Dermis blood vessel endothelial cell (primary cell): Measurements from ENCODE around the gene ERI2. TPM values are rescaled to one million over a fixed set of nuclear protein-coding genes. Genes with fewer than 3 reads are reported as not detected.
A peak's percentile ranks its signal among the peaks of the same experiment; 100 is the strongest.
"Not testable (repeated sequence)": the region's sequence is repeated elsewhere in the genome, so short reads cannot be mapped to it uniquely, and the experiment has no call there.

ENCODE experiments used
- DNase-seq: peaks from one replicate; pipeline ENCODE4 v3.0.0; 2010
- total RNA-seq: library from RNA; depleted of rRNA; stranded (reverse); fragments of >200 nt; gene quantifications from 2 replicates; pipeline ENCODE4 v1.2.3, GENCODE V29; 2014

The ERI2 gene
- total RNA-seq, 1 donor from 2014 or later = 14.3 TPM

DNA sequence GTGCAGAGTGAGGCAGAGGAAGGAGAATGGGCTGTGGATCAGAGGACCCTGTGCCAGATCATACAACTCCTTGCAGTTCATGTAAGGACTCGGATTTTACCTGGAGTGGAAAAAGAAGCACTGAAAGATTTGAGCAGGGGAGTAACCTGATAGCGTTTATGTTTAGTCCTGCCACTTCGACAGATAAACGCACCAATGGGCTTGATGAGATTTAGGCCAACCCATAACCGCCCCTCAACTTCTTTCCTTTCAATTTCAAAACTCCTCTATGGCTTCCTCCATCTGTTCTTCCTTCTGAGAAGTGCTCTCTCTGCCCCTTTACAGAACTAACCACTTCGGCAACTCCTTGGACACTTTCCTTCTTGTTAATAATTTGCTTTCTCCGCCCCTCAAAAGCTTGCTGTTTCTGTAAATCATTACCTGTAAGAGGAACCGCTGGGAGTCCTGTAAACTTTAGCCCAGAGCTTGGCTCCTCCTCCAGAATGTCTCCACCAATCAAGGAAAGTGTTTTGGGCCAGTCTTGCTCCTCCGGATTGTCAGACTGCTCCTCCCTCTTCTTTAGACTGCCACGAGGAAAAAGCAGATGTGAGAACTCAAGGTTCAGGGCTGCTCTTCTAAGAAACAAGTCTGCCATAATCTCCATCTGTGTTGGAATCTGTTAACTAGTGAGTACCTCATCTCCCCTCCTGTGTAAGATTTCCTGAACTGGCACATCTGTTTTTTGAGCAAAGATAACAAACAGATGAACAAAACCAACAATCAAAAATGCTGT lies 42.6 kb downstream of the ERI2 start, which contains the start of gene ACSM3:
Gene ACSM3 (plus strand): TSS at position 554 of the 772 bp plus-strand sequence. CDS start 6,021 bp downstream, outside the sequence.
- peak; percentile 39 for DNase-seq

DNA sequence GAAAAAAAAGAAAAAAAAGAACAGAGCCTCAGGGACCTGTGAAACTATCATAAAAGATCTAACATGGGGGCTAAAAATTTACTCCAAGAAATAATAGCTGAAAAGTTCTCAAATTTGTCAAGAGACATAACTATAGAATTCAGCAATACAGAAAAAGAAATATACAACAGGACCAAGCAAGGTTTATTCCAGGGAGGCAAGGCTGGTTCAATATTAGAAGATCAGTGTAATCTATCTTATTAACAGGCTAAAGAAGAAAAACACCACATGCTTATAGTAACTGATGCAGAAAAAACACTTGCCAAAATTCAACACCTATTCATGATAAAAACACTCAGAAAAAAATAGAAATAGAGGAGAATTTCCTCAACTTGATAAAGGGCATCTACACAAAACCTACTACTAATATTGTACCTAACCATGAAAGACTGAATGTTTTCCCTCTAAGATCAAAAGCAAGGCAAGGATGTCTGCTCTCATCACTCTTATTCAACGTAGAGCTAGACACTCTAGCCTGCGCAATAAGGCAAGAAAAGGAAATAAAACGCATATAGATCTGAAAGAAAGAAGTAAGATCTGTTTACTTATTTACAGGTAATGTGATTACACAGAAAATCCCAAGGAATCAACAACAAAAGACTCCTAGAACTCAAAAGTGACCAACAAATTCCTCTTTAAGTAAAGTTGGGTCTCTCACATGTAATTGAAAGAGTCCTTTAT lies 43.7 kb downstream of the ERI2 start:
- DNase-seq = no peak

DNA sequence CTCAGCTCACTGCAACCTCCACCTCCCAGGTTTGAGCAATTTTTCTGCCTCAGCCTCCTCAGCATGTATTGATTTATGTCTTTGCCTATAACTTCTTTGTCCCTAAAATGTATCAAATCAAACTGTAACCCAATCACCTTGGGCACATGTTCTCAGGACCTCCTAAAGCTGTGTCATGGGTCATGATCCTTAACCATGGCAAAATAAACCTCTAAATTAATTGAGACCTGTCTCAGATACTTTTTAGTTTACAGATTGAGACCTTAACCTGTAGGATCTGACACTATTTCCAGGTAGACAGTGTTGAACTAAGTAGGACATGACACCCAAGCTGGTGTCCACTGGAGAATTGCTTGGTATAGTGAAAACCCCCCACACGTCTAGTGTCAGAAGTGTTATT lies 45.1 kb downstream of the ERI2 start:
- DNase-seq = no peak

DNA sequence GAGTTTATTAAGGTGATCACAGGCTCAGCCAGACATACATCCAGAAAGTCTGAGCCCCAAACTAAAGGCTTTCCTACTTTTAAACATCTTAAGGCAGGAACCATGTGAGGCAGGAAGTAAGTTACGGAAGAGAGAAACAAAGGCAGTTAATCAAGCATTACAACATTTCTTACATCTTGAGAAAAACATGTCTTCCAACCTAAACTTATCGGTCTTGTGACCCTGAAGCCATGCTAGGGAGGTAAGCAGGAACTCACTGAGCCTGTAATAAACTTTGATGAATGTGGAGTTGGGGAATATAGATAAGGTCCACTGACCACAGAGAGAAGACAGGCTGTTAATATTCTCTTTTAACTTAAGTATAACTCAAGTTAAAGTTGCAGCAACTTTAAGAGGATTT lies 45.9 kb downstream of the ERI2 start:
- no peak for DNase-seq

- not testable (repeated sequence) for DNase-seq
Measured at GRCh38 chr16:20755799-20756198, 50.5 kb downstream of the ERI2 start.

- DNase-seq = no peak
Measured at GRCh38 chr16:20755238-20755637, 51.0 kb downstream of the ERI2 start.

GRCh38 chr16:20753727-20754126 lies 52.5 kb downstream of the ERI2 start:
- DNase-seq = no peak

DNA sequence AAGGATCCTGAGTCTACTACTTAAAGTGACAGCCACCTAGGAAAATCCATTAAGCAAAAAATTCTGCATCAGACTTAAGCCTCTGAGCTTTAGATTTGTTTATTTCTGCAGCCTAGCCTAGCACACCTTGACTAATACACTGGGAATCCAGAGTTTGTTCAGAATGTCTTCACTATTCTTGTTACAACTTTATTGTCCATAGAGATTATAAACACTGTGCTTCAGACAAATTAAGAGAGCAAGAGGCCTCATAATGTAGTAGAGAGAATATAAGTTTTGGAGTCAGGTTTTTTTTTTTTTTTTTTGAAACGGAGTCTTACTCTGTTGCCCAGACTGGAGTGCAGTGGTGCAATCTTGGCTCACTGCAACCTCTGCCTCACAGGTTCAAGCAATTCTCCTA lies 55.7 kb downstream of the ERI2 start:
- no peak for DNase-seq

GRCh38 chr16:20749474-20749873 lies 56.8 kb downstream of the ERI2 start:
- no peak for DNase-seq

DNA sequence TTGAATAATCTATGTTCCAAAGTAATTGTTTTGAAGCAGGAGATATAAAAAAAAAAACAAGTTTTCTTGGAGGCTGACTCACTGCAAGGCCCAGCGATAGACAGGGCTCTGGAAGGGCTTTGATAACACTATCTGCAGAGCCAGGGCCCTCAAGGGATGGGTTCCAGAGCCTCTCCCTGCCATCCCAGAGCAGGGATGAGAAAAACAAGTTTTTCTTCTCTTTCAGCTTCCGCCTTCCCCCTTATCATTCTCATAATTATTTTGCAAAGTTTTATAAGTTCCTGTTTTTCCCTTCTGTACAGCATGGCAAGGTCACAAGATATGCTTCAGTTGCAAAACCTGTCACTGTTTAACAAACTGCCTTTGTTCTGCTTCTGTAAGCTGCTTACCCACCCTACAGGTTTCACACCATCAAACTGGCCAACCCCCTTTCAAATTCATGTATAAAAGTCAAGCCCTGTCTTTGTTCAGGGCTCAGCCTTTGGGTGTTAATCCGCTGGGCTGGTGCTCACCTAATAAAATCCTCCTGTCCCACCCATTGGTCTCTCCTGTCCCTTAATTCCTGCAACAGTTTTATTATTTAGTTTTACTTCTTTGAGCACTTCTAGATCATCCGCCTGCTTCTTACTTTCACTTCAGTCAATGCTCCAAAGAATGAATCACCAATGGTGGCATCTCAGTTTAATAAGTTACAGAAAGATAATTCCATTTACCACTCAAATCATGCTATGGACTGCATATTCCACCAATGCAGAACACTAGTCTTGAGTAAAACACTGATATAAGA lies 59.0 kb downstream of the ERI2 start:
- no peak for DNase-seq

DNA sequence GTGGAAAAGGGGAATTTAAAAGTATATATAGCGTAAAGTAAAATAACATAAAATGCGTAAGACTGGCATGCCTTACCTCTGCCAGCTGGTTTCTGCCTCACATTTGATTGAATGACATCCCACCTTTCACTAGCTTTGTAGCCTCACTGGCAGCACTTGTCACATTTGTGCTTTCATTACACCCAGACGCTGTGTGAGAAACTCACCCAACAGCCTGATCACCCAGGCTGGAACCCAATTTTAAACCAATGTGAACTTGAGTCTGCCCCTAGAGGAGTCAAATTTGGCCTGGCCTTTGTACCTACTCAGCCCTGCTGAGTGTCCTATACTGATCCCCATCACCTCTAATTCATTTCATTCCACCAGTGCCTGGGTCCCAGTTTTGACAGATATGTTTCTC lies 59.8 kb downstream of the ERI2 start:
- no peak for DNase-seq

Other genes with a start within 250 kb of the ERI2 start
- gene ACSM2B, start 230.1 kb downstream of the ERI2 start, total RNA-seq = 0.19 and 0.34 TPM in 2 replicates
- gene ACSM1, start 108.8 kb downstream of the ERI2 start, total RNA-seq = not detected in 2 replicates
- gene THUMPD1, start 64.7 kb downstream of the ERI2 start, total RNA-seq = 91.6 and 93.1 TPM in 2 replicates
- gene ACSM3, start 42.5 kb downstream of the ERI2 start, total RNA-seq = under 0.01 and 0.23 TPM in 2 replicates
- gene REXO5, start 55 bp upstream of the ERI2 start, total RNA-seq = 5.0 and 6.5 TPM in 2 replicates
- 33.8 and 80.8 TPM in 2 replicates for gene DCUN1D3, start 93.9 kb upstream of the ERI2 start, total RNA-seq
- 75.2 and 87.4 TPM in 2 replicates for gene LYRM1, start 94.3 kb upstream of the ERI2 start, total RNA-seq